T-helper 2 cell treated with Interferon-gamma antibody and Interleukin-4, amounts not matched to agents 100 ng/mL and 5 ng/mL, for 36 hours (primary cell): Measurements from ENCODE around the gene CCDC88B. TPM values are rescaled to one million over a fixed set of nuclear protein-coding genes. Genes with fewer than 3 reads are reported as not detected.

Source experiments
- intact Hi-C: fragments of 100-400 bp; cut with micrococcal nuclease; formaldehyde crosslinking; loops from one replicate; pipeline ENCODE4 v1.15.1; 2023
- total RNA-seq: library from RNA; stranded (reverse); gene quantifications from 2 replicates; pipeline ENCODE4 v1.2.3, GENCODE V29; 2022

Gene CCDC88B, protein sequence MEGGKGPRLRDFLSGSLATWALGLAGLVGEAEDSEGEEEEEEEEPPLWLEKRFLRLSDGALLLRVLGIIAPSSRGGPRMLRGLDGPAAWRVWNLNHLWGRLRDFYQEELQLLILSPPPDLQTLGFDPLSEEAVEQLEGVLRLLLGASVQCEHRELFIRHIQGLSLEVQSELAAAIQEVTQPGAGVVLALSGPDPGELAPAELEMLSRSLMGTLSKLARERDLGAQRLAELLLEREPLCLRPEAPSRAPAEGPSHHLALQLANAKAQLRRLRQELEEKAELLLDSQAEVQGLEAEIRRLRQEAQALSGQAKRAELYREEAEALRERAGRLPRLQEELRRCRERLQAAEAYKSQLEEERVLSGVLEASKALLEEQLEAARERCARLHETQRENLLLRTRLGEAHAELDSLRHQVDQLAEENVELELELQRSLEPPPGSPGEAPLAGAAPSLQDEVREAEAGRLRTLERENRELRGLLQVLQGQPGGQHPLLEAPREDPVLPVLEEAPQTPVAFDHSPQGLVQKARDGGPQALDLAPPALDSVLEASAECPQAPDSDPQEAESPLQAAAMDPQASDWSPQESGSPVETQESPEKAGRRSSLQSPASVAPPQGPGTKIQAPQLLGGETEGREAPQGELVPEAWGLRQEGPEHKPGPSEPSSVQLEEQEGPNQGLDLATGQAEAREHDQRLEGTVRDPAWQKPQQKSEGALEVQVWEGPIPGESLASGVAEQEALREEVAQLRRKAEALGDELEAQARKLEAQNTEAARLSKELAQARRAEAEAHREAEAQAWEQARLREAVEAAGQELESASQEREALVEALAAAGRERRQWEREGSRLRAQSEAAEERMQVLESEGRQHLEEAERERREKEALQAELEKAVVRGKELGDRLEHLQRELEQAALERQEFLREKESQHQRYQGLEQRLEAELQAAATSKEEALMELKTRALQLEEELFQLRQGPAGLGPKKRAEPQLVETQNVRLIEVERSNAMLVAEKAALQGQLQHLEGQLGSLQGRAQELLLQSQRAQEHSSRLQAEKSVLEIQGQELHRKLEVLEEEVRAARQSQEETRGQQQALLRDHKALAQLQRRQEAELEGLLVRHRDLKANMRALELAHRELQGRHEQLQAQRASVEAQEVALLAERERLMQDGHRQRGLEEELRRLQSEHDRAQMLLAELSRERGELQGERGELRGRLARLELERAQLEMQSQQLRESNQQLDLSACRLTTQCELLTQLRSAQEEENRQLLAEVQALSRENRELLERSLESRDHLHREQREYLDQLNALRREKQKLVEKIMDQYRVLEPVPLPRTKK (N-terminal part only)
- 132 and 135 TPM in 2 replicates for total RNA-seq

DNA sequence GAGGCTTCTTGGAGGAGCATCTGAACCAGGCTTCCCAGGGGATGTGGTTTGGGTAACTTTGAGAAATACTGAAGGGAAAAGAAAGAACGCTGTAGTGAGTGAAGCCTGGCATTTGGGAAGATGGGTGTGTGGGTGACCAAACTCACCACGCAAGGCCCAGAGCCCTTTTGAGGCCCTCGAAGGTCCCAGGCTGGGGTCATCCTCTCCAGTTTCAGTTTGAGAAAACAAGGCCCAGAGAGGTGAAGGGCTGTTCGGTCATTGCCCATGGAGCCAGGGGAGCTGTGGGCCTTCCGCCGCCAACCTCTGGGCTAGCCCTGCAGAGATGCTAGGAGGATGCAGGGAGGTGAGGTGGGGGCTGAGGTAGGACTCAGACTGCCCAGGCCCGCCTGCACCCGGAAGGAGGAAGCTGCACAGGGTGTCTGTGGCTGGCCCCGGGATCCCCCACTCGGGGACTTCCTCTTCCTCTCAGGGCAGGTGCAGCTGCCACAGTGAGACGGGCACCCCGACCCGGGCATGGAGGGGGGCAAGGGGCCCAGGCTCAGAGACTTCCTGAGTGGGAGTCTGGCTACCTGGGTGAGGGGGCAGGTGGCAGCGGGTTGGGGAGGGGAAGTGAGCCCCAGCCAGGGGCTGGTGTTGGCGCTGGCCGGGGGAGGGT, at the start of gene CCDC88B:
Gene CCDC88B (plus strand): TSS at position 451 of the 655 bp plus-strand sequence. CDS start 63 bp downstream, at position 514.
- intact Hi-C loops = loop anchor here (1.0 kb wide), 1 partner anchor 70 kb away; no protein-coding TSS in a partner anchor

DNA sequence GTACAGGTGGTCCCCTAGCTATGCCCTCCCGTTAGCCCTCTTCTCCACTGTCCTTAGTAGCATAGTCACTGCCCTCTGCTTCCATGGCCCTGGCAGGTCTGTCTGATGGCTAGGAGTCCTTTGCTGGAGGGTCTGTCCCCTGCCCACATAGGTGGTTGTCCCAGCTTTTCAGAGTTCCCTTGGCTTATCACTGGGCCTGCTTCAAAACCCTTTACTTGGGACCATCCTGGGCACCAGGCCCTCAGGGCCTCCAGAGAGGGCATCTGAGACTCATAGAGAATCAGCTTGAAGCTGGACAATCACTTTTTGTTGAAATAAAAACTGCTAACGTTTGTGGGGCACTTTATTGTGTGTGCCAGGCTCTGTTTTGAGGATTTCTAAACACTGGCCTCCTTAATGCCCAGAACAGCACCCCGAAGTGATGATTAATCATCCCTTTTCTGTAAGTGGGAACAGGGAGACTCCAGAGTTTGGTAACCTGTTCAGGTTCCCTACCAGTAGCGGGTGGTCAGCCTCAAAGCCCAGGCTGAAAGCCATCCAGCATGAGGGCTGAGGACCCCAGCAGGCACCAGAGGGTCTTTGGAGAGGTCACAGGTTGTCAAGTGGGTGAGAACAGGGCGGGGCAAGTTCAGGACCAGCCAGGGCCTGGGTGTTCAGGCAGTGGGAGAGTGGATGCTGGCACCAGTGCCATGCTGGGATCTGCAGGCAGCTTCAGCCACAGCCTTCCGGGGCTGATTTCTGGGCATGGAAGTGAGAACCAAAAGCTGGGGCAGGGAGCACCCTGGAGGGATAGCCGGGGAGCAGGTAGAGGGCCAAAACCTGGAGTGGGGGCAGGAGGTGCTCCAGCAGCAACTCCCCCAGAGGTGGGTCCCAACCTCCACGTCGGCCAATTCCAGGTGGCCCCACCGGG, 49.4 kb upstream of the CCDC88B start:
- intact Hi-C loops = no loop called here

DNA sequence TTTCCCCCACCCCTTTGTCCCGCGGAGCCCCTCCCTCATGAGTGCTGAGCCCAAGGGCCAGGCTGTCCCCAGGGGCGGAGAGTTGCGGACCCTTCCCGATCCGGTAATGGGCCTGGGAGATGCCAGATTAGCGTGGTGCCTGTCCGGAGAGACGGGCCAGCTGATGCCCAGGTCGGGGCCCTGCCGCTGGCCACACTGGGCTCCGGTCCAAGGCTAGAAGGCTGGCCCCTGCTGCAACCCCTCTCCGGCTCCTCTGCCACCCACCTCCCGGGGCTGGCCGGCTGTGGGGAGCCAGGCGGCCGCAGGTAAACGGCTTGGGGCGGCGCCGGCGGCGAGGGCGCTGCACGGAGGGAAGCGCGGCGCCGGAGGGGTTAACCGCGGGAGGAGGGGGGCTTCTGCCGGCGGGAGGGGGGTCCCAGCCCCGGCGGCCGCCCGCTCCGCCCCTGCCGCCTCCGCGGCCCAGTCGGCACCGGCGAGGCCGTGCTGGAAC, 48.7 kb upstream of the CCDC88B start, which contains the start of gene KCNK4:
Gene KCNK4 (plus strand): TSS at position 41 of the 490 bp plus-strand sequence. CDS start 1,717 bp downstream, outside the sequence.
- intact Hi-C loops = no loop called here

DNA sequence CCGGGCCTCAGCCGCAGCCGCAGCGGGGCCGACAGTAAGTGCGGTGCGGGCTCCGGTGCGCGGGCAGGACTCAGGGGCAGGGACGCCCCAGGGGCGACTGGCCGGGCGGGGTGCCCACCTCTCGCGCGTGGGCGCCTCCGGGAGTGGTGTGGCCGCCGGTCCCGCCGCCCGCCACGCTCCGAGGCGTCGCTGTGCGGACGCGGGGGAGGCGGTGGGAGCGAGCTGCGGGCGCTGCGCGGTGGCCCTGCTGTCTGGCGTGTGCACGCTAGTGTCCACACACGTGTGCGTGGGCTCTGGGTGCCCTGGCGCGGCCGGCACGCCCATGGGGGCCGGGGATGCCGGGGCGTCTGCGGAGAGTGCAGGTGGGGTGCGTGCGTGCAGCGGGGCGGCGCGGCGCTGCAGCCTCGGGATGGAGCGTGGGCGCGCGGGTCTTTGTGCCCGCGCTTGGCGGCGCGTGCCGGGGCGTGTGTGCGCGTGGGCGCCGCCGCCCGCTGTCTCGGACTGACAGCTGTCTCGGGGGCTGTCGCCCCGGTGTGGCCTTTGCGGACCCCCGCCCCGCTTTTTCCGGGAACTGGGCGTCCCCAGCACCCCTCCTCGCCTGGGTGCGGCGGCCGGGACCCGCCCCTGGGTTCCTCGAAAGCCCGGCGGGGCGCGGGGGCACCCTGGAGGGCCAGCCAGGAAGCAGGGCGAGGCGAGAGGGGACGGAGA, 48.1 kb upstream of the CCDC88B start:
- intact Hi-C loops = no loop called here

DNA sequence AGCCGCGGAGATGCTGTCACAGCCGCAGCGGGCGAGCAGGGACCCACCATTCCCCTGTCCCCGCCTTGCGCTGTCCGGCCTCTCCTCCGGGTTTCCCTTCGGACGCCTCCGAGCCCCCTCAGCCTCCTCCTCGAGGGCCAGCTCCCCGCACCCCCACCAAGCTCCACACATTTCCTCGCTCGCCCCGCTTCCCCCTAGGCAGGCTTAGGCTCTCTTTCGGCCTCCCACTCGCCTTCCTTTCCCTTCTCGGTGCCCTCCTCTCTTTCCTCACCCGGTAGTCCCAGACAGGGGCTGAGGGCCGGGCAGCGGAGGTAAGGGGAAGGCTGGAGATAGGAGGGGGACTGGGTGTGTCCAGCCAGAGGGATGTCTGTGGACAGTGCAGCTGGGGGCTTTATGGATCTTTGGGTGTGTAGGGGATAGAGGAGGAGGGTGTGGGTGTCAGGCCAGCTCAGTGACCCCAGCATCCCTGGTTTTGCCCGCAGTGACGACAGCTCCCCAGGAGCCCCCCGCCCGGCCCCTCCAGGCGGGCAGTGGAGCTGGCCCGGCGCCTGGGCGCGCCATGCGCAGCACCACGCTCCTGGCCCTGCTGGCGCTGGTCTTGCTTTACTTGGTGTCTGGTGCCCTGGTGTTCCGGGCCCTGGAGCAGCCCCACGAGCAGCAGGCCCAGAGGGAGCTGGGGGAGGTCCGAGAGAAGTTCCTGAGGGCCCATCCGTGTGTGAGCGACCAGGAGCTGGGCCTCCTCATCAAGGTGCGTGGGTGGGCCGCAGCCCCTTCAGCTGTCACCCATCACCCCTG, 47.3 kb upstream of the CCDC88B start:
- intact Hi-C loops = no loop called here

- intact Hi-C loops = no loop called here
Observed at GRCh38 chr11:64294774-64295173, 45.2 kb upstream of the CCDC88B start.

DNA sequence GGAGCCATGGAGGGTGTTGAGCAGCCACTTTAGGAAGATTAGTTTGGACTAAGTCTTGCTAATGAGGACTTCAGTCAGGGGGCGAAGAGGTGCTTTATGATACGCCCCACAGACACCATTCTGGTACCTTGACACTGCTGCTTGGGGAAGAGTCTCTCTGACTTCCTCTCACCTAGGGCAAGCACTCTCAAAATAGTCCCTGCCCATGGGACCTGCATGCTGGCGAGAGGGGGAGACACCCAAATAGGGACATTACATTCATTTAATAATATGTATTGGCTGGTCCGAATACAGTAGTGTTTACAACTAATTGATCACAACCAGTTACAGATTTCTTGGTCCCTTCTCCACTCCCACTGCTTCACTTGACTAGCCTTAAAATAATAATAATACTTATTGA, 44.2 kb upstream of the CCDC88B start:
- intact Hi-C loops = no loop called here

- intact Hi-C loops = no loop called here
Observed at GRCh38 chr11:64296236-64296635, 43.8 kb upstream of the CCDC88B start.

DNA sequence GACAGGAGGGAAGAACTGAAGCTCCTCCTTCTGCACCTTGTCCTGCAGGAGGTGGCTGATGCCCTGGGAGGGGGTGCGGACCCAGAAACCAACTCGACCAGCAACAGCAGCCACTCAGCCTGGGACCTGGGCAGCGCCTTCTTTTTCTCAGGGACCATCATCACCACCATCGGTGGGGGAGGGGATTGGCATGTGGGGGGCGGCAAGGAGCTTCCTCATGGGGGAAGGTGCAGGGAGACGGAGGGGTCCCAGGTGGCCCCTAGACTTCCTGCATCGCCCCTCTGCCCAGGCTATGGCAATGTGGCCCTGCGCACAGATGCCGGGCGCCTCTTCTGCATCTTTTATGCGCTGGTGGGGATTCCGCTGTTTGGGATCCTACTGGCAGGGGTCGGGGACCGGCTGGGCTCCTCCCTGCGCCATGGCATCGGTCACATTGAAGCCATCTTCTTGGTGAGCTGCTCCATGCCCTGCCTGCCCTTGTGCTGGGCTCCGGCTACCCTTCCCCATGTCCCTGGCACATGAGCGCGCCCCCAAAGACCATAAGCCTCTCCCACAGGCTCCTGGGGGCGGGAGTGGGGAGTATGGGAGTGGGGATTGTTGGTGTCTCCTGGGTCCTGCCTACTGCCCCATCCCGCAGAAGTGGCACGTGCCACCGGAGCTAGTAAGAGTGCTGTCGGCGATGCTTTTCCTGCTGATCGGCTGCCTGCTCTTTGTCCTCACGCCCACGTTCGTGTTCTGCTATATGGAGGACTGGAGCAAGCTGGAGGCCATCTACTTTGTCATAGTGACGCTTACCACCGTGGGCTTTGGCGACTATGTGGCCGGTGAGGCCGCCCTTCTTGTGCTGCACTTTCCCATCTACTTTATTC, 42.9 kb upstream of the CCDC88B start:
- intact Hi-C loops = no loop called here

DNA sequence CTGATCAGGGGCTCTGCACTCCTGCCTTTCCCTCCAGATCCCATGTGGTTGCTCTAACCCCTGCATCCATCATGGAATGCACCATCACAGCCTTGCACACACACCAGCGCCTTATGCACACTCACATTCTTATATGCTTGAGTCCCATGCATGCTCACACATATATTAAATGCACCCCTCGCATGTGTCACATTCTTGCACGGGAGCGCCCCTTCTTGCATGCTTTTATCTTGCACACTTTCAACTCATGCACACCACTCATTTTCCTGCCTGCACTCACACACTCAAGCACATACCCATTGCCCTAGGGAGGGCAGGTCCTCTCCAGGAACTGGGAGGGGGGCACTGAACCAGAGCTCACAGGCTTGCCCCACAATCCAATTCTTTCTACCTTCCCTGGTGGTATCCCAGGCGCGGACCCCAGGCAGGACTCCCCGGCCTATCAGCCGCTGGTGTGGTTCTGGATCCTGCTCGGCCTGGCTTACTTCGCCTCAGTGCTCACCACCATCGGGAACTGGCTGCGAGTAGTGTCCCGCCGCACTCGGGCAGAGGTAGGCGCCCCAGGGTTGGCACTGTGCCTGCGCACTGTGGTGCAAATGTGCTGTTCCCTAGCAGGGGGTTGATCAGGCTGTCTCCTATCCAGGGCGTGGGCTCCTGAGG, 42.2 kb upstream of the CCDC88B start:
- intact Hi-C loops = no loop called here

DNA sequence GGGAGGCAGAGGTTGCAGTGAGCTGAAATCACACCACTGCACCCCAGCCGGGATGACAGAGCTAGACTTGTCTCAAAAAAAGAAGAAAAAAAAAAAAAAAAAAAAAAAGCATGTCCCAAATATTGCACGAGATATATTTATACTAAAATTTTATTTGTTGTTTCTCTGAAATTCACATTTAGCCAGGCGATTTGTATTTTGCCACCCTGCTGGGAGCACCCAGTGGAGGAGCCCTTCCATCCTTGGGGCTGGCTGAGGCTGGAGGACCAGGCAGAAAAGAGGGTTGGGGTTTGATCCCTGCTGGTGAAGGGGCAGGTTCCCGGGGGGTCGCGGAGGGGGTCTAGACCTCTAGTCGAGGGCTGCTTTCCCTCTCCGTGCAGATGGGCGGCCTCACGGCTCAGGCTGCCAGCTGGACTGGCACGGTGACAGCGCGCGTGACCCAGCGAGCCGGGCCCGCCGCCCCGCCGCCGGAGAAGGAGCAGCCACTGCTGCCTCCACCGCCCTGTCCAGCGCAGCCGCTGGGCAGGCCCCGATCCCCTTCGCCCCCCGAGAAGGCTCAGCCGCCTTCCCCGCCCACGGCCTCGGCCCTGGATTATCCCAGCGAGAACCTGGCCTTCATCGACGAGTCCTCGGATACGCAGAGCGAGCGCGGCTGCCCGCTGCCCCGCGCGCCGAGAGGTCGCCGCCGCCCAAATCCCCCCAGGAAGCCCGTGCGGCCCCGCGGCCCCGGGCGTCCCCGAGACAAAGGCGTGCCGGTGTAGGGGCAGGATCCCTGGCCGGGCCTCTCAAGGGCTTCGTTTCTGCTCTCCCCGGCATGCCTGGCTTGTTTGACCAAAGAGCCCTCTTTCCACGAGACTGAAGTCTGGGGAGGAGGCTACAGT, 40.8 kb upstream of the CCDC88B start:
- intact Hi-C loops = no loop called here

DNA sequence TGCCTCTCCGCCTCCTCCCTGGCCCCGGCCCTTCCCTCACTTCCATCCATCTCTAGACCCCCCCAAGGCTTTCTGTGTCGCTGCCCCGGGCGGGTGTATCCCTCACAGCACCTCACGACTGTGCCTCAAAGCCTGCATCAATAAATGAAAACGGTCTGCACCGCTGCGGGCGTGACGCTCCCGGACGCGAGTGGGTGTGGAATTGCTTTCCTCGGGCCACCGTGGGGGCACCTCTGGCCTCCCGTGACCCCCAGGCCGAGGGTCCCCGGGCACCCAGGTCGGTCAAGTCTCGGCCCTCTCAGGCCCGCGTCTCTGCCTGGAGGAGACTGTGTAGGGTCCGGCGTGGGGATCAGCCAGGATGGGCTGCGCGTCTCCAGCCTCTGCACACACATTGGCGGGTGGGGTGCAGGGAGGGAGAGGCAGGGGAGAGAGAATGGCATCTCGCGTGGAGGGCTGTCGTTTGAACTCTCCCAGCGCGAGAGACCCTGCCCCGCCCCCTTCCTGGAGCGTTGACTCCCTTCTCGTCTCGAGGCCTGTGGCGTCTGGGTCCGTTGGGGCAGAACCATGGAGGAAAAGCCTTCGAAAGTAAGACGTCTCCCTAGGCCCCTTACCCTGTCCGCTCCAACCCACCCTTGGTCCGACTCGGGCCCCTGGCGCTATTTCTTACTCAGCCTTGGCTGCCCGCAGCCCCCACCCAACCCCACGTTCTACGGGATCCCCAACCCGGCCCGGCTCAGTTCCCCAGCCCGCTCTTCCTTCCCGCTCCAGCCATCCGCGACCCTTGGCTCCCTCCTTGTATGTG, 40.0 kb upstream of the CCDC88B start, which contains the start of gene CATSPERZ:
Gene CATSPERZ (plus strand): TSS at position 512 of the 802 bp plus-strand sequence. CDS start 53 bp downstream, at position 565.
- intact Hi-C loops = loop anchor here (10.0 kb wide), 2 partner anchors 295 to 445 kb away; partner anchors contain the start of gene RASGRP2

- intact Hi-C loops = loop anchor here (1.0 to 10.0 kb wide), 3 partner anchors 97 to 441 kb away; partner anchors contain the start of genes FERMT3 and RASGRP2
Observed at GRCh38 chr11:64303109-64304031, 36.6 kb upstream of the CCDC88B start.
